GM21423 (cell line): Measurements from ENCODE around the gene TOR2A.
"Not testable (repeated sequence)": the region's sequence is repeated elsewhere in the genome, so short reads cannot be mapped to it uniquely, and the experiment has no call there.

Source experiments
- ATAC-seq: cut with Tn5 transposase; IDR thresholded peaks from one replicate; pipeline ENCODE4 v1.9.1; 2021; ENCODE audit warnings: mild to moderate bottlenecking, moderate library complexity; ENCODE audit not compliant: unreplicated experiment

The TOR2A gene

GRCh38 chr9:127769101-127769500 is 34.0 kb upstream of the TOR2A start:
- ATAC-seq = no peak

GRCh38 chr9:127768698-127769097 is 33.6 kb upstream of the TOR2A start:
- ATAC-seq = no peak

- no peak for ATAC-seq
Measured at GRCh38 chr9:127767909-127768331, 32.8 kb upstream of the TOR2A start.

- no peak for ATAC-seq
Measured at GRCh38 chr9:127767410-127767809, 32.3 kb upstream of the TOR2A start.

GRCh38 chr9:127765418-127765817 is 30.3 kb upstream of the TOR2A start:
- no peak for ATAC-seq

- ATAC-seq = no peak
Measured at GRCh38 chr9:127763918-127764384, 28.9 kb upstream of the TOR2A start.

- ATAC-seq = no peak
Measured at GRCh38 chr9:127762111-127762676, 27.1 kb upstream of the TOR2A start.

GRCh38 chr9:127761491-127761956 is 26.4 kb upstream of the TOR2A start:
- no peak for ATAC-seq

GRCh38 chr9:127761061-127761460 is 26.0 kb upstream of the TOR2A start:
- ATAC-seq = no peak

- ATAC-seq = no peak
Measured at GRCh38 chr9:127758843-127759242, 23.7 kb upstream of the TOR2A start.

- not testable (repeated sequence) for ATAC-seq
Measured at GRCh38 chr9:127756776-127757175, 21.7 kb upstream of the TOR2A start.

- no peak for ATAC-seq
Measured at GRCh38 chr9:127756233-127756632, 21.1 kb upstream of the TOR2A start.

- no peak for ATAC-seq
Measured at GRCh38 chr9:127755061-127756060, 20.3 kb upstream of the TOR2A start.

GRCh38 chr9:127754099-127755060 is 19.3 kb upstream of the TOR2A start:
- no peak for ATAC-seq

- no peak for ATAC-seq
Measured at GRCh38 chr9:127753622-127754021, 18.5 kb upstream of the TOR2A start.

GRCh38 chr9:127753148-127753547 is 18.1 kb upstream of the TOR2A start:
- ATAC-seq = no peak

GRCh38 chr9:127751269-127752054 is 16.4 kb upstream of the TOR2A start:
- ATAC-seq = no peak

- no peak for ATAC-seq
Measured at GRCh38 chr9:127749090-127749787, 14.1 kb upstream of the TOR2A start.

- ATAC-seq = no peak
Measured at GRCh38 chr9:127746959-127747569, 12.0 kb upstream of the TOR2A start.
